SK-N-SH (cell line): ENCODE data around the gene ADGRL3.

Source experiments
- CTCF ChIP-seq: fragments of 200-600 bp; sonication (generic); IDR thresholded peaks from 2 replicates; pipeline ENCODE4 v1.6.1; 2017; ENCODE audit warnings: antibody characterized with exemption, mild to moderate bottlenecking, moderate library complexity
- EP300 ChIP-seq, 2 experiments: IDR thresholded peaks; 2 replicates each; pipeline versions ENCODE4 v1.4.0 to v1.6.1; 2012; ENCODE audit warnings: borderline replicate concordance in 1 of 2, low read depth in 1 of 2, low read length in 1 of 2
- JUND ChIP-seq: IDR thresholded peaks from 2 replicates; pipeline ENCODE4 v1.4.0; 2012
- MAX ChIP-seq: IDR thresholded peaks from 2 replicates; pipeline ENCODE4 v1.4.0; 2012; ENCODE audit warnings: low read depth
- MEF2A ChIP-seq: IDR thresholded peaks from 2 replicates; pipeline ENCODE4 v1.4.0; 2012; ENCODE audit warnings: low read depth, borderline replicate concordance
- NRF1 ChIP-seq: IDR thresholded peaks from 2 replicates; pipeline ENCODE4 v1.6.1; 2012; ENCODE audit warnings: low read depth, mild to moderate bottlenecking, low read length
- POLR2AphosphoS5 ChIP-seq: IDR thresholded peaks from 2 replicates; pipeline ENCODE4 v1.6.1; 2012; ENCODE audit warnings: low read depth, low read length
- RAD21 ChIP-seq: IDR thresholded peaks from 2 replicates; pipeline ENCODE4 v1.6.1; 2012; ENCODE audit warnings: mild to moderate bottlenecking, low read length
- RCOR1 ChIP-seq: fragments of 150-350 bp; IDR thresholded peaks from 2 replicates; pipeline ENCODE4 v1.6.1; 2017; ENCODE audit warnings: antibody characterized with exemption, low read length
- REST ChIP-seq: IDR thresholded peaks from 2 replicates; pipeline ENCODE4 v1.6.1; 2012; ENCODE audit warnings: mild to moderate bottlenecking, low read depth, low read length, moderate library complexity
- SMC3 ChIP-seq: IDR thresholded peaks from 2 replicates; pipeline ENCODE4 v1.6.1; 2012; ENCODE audit warnings: low read depth, low read length, improper control_type of control experiment
- TAF1 ChIP-seq: IDR thresholded peaks from 2 replicates; pipeline ENCODE4 v1.6.1; 2012; ENCODE audit warnings: low read depth, mild to moderate bottlenecking, low read length, moderate library complexity, borderline replicate concordance
- TEAD4 ChIP-seq: IDR thresholded peaks from 2 replicates; pipeline ENCODE4 v1.4.0; 2012; ENCODE audit warnings: mild to moderate bottlenecking, borderline replicate concordance; ENCODE audit not compliant: insufficient read depth

- TF ChIP-seq SMC3 (no peak), CTCF (no peak), MAX (no peak), EP300 (IDR thresholded peaks at IDR 0.05; ENCODE audit: borderline replicate concordance in 1 of 2, low read depth in 1 of 2, low read length in 1 of 2) (no peak), NRF1 (no peak), POLR2AphosphoS5 (no peak), MEF2A (no peak), TAF1 (no peak), JUND (no peak), RAD21 (no peak), TEAD4 (no peak), REST (no peak), RCOR1 (no peak)
Observed at GRCh38 chr4:61389640-61390039, 189.5 kb downstream of the ADGRL3 start.
